ENCODE data around the gene NSRP1. TPM values are rescaled to one million over a fixed set of nuclear protein-coding genes. Genes with fewer than 3 reads are reported as not detected.

NSRP1 gene, protein sequence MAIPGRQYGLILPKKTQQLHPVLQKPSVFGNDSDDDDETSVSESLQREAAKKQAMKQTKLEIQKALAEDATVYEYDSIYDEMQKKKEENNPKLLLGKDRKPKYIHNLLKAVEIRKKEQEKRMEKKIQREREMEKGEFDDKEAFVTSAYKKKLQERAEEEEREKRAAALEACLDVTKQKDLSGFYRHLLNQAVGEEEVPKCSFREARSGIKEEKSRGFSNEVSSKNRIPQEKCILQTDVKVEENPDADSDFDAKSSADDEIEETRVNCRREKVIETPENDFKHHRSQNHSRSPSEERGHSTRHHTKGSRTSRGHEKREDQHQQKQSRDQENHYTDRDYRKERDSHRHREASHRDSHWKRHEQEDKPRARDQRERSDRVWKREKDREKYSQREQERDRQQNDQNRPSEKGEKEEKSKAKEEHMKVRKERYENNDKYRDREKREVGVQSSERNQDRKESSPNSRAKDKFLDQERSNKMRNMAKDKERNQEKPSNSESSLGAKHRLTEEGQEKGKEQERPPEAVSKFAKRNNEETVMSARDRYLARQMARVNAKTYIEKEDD
- total RNA-seq = 17.4 and 18.8 TPM in 2 replicates

DNA sequence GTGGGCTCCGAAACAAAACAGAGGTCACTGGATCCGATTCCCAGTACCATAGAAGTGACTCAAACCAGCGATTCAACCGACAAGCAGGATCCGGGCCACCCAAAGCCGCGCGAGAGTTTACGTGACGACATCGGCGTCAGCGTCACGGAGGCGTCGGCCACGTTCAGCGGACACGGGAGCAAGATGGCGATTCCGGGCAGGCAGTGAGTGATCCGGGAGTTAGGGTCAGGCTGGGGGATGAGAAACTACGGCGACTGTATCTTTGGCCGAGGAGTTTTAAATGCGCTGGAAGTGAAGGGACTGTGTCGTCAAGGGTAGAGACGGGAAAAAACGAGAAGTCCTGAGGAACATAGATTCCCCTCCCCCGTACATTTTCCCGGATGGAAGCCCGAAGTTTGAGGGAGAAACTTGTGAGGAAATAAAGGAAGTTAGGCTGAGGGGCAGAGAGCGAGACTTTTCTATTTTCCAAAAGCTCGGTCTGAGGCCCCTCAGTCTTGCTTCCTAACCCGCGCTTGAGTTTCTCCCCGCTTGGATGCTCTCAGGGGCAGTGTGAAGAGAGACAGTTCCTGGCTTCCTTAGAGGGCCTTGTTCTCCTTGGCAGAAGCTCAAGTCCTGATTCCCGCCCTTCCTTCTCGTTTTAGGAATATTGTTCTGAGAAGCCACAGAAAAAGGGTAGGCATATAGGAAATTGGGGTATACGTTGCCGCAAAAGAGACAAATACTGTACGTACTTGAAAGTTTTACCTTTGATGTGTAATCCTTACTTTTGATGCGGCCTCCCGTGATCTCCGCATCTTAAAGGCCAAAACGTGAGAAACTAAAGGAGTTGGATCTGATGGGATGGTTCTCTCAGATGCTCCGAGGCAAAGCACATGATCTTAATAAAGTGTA lies at the start of gene NSRP1:
Gene NSRP1 (plus strand): TSS at position 156 of the 891 bp plus-strand sequence. CDS start 28 bp downstream, at position 184.

GRCh38 chr17:30235386-30236296 lies 119.0 kb downstream of the NSRP1 start, which contains the start of gene SLC6A4:
Gene SLC6A4 (minus strand): TSS chr17:30235697. CDS start chr17:30221958, 13,739 bp downstream.

Other genes with a start within 250 kb of the NSRP1 start
- gene SSH2, start 186.6 kb upstream of the NSRP1 start, total RNA-seq = 4.1 and 12.6 TPM in 2 replicates
- gene EFCAB5, start 175.2 kb upstream of the NSRP1 start, total RNA-seq = under 0.01 and 0.14 TPM in 2 replicates
- gene SLC6A4, start 118.9 kb downstream of the NSRP1 start, total RNA-seq = 0.07 and 0.34 TPM in 2 replicates
- gene BLMH, start 175.1 kb downstream of the NSRP1 start, total RNA-seq = 25.6 and 31.5 TPM in 2 replicates
- gene TMIGD1, start 217.2 kb downstream of the NSRP1 start, total RNA-seq = not detected in 2 replicates

All from nasal cavity respiratory epithelium epithelial cell of viscerocranial mucosa (primary cell).